HG03175 (cell line): ENCODE results near the gene KIZ.
"Not testable (repeated sequence)": the region's sequence is repeated elsewhere in the genome, so short reads cannot be mapped to it uniquely, and the experiment has no call there.

ENCODE experiments used
- ATAC-seq: cut with Tn5 transposase; IDR thresholded peaks from one replicate; pipeline ENCODE4 v1.9.1; 2021; ENCODE audit warnings: mild to moderate bottlenecking, moderate library complexity; ENCODE audit not compliant: unreplicated experiment

The KIZ gene

GRCh38 chr20:21136015-21136732, 10.3 kb downstream of the KIZ start:
- no peak for ATAC-seq

- no peak for ATAC-seq
Measured at GRCh38 chr20:21137078-21137477, 11.2 kb downstream of the KIZ start.

GRCh38 chr20:21139881-21140566, 14.1 kb downstream of the KIZ start:
- no peak for ATAC-seq

DNA sequence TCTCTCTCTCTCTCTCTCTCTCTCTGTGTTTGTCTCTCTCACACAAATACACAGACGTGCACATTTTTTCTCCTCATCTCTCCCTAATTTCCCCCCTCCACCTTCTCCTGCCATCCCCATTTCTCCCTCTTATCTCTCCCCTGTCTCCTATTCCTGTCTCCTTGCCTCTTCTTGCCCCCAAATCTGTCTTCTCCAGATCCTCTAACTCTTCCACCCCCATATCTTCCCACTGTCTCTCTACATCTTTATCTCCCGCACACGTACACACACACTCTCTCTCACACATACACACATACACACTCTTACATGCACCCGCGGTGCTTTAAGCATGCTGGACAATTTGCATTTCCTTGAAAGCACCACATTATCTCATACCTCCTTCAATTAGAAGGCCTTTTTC, 15.9 kb downstream of the KIZ start:
- no peak for ATAC-seq

DNA sequence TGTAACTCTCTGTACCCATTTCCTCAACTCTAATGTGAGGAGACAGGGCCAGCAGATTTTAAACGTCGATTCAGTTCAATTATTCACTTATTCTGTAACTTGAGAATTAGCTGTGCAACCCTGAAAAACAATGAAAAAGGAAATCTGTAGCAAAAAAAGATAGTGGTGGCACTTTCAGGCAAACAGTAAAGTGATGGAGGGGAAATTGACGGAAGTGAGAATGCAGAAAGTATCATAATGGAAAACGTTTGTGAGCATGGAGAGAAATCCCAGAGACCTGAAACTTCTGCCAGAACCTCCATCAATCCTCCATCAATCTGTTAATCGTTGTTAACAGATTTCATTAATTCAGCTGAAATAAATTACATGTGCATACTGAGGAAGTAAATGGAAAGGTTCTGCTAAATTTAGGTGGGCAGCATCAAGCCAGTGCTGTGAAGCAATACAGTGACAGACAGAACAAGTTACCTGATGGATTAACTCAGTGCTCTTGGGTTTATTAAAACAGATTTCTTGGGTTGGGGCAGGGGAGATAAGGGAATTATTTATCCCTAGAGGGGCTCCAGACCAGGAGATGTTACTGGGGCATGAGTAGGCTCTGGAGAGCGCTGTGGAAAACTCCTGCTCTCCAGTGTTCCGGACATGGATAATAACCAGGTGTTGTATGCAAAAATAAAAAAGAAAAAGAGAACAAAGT, 17.5 kb downstream of the KIZ start:
- ATAC-seq, result no peak

- ATAC-seq, result no peak
Measured at GRCh38 chr20:21145424-21145823, 19.5 kb downstream of the KIZ start.

DNA sequence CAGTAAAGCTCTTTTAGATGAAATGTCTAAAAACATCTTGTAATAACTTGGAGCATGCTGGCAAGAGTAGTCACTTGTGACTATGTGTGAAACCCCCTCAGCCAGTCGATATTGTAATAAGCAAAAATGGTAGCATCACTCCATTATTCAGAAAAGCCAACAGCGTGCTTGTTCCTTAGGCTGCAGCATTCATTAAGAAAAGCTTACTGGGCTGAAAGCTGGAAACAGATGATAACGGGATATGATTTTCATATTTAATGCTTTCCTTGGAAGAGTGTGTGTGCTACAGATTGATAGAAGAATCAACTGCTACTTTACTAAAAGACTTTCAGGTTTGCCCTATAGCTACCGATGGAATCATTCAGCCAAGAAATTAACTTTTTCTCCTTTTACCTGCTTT, 20.3 kb downstream of the KIZ start:
- no peak for ATAC-seq

DNA sequence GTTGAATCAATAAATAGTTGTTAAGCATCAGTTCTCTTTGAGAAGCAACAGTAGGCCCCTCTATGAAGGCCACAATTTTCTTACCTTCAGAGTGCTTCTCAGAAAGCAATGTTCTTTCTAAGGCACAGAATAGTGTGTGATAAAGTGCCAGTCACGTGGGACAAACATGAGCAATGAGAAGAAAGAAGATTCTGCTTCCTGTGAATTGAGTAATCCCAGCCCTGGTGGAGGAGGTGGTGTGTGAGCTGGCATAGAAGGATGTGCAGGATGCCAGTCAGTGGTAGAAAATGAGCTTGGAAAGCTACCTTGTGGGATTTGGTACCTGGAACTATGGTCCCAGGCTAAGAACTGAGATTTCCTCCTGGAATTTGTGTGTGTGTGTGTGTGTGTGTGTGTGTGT, 21.7 kb downstream of the KIZ start:
- ATAC-seq, result no peak

GRCh38 chr20:21149344-21149743, 23.5 kb downstream of the KIZ start:
- ATAC-seq, result no peak

GRCh38 chr20:21151791-21152190, 25.9 kb downstream of the KIZ start:
- ATAC-seq, result no peak

DNA sequence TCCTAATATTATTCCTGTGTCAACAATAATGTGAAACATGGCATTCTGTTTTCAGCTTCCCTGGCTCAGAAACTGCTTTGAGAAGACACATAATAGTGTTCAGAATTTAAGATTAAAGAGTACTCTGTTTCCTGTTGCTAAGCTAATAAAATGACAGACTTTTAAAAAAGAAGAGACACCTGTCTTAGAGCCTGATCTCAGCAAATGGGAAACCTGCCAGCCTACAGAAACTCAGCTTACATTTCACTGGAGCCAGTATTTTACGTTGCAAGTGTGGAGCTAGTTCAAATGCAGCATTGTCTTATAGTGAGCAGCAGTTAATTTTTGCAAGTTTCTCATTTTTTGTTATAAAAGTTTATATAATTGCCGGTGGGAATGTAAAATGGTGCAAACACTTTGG, 28.8 kb downstream of the KIZ start:
- ATAC-seq, result no peak

- no peak for ATAC-seq
Measured at GRCh38 chr20:21155268-21155667, 29.4 kb downstream of the KIZ start.

DNA sequence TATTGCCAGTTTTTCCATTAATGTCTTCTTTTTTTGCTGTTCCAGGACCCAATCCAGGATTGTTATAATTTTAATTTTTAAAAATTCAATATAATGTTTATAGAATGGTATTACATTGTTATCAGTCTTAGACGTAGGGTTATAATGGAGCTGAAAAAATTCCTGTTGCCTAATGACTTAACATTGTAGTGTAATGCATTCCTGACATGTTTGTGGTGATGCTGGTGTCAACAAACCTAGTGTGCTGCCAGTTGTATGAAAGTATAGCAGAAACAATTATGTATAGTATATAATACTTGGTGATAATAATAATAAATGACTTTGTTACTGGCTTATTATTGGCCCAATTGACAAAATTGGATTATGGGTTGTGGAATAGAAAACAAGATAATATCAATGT, 30.4 kb downstream of the KIZ start:
- ATAC-seq, result no peak

- no peak for ATAC-seq
Measured at GRCh38 chr20:21157006-21157405, 31.1 kb downstream of the KIZ start.

- no peak for ATAC-seq
Measured at GRCh38 chr20:21159658-21160380, 33.9 kb downstream of the KIZ start.

GRCh38 chr20:21161926-21162325, 36.0 kb downstream of the KIZ start:
- ATAC-seq, result no peak

- ATAC-seq, result no peak
Measured at GRCh38 chr20:21162631-21163030, 36.7 kb downstream of the KIZ start.

GRCh38 chr20:21166801-21167200, 40.9 kb downstream of the KIZ start:
- ATAC-seq, result no peak

DNA sequence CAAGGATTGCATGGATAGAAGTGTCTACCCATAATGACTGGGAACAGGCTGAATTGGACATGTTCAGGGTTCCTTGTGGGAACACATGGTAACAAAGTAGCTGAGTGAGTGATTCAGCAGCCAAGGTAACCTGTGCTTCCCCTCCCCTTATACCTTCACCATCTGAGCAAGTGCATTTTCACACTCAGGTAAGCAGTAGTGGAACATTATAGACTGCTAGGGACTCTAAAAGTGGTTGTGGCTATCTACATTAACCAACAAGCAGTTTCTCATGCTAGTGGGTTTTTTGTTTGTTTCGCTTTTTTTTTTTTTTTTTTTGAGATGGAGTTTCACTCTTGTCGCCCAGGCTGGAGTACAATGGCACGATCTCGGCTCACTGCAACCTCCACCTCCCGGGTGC, 41.4 kb downstream of the KIZ start:
- ATAC-seq, result no peak

DNA sequence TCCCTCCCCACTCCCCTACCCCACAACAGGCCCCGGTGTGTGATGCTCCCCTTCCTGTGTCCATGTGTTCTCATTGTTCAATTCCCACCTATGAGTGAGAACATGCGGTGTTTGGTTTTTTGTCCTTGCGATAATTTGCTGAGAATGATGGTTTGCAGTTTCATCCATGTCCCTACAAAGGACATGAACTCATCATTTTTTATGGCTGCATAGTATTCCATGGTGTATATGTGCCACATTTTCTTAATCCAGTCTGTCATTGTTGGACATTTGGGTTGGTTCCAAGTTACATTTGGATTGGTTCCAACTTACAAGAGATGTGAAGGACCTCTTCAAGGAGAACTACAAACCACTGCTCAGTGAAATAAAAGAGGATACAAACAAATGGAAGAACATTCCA, 42.2 kb downstream of the KIZ start:
- ATAC-seq, result not testable (repeated sequence)

DNA sequence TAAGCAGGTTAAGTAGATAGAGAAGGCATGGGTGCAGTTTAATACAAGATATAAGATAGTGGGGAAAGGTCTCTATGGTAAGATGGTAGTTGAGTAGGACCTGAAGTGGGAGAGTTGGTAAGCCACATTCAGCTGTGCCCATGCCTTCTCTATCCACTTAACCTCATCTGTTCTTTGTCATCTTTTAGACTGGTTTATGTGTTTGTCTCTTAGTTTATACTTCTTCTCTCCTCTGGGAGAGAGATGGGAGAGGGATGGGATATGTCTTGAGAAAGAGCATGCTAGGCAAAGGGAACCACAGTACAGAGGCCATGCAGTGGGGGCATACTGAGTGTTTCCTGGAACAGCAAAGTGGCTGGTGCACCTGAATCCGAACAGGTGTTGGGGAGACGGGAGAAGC, 46.7 kb downstream of the KIZ start:
- ATAC-seq, result no peak
